Activated CD4-positive, alpha-beta T cell treated with anti-CD3 and anti-CD28 coated beads, Interleukin-2, amount 10 ng/mL, durations not matched to agents 7 days and 5 days (primary cell): ENCODE measurements around the gene OSBPL3. TPM values are rescaled to one million over a fixed set of nuclear protein-coding genes. Genes with fewer than 3 reads are reported as not detected.
A peak's percentile ranks its signal among the peaks of the same experiment; 100 is the strongest.
"Not testable (repeated sequence)": the region's sequence is repeated elsewhere in the genome, so short reads cannot be mapped to it uniquely, and the experiment has no call there.

Source experiments
- CTCF ChIA-PET: fragments of 350-600 bp; sonication (Branson Sonifier 250); formaldehyde crosslinking; loops from one replicate; lab custom pipeline; 2021; ENCODE audit warnings: antibody characterized with exemption; lab: Charles Lee
- POLR2A ChIA-PET: fragments of 350-600 bp; sonication (Branson Sonifier 250); formaldehyde crosslinking; loops from one replicate; lab custom pipeline; 2021; ENCODE audit warnings: antibody characterized with exemption; lab: Charles Lee
- DNase-seq: peaks from one replicate; pipeline ENCODE4 v3.0.0-alpha.2; 2020
- H3K27ac Mint-ChIP-seq: one replicate; pipeline ENCODE4 v1.8.0; 2021; ENCODE audit warnings: mild to moderate bottlenecking, moderate library complexity, mixed read lengths
- H3K27me3 Mint-ChIP-seq: one replicate; pipeline ENCODE4 v1.8.0; 2021; ENCODE audit warnings: mixed read lengths
- H3K36me3 Mint-ChIP-seq: one replicate; pipeline ENCODE4 v1.8.0; 2021; ENCODE audit warnings: low read depth, mixed read lengths
- H3K4me1 Mint-ChIP-seq: one replicate; pipeline ENCODE4 v1.8.0; 2021; ENCODE audit warnings: mixed read lengths
- H3K4me3 Mint-ChIP-seq: one replicate; pipeline ENCODE4 v1.8.0; 2021; ENCODE audit warnings: mild to moderate bottlenecking, moderate library complexity, mixed read lengths
- H3K9me3 Mint-ChIP-seq: one replicate; pipeline ENCODE4 v1.8.0; 2021; ENCODE audit warnings: mixed read lengths
- total RNA-seq, 2 experiments: library from RNA; stranded (reverse); gene quantifications; one replicate each; pipeline ENCODE4 v1.2.3, GENCODE V29; 2021

OSBPL3 gene
- total RNA-seq, 2 experiments from 2014 or later, result 77.5 to 77.9 TPM

- H3K27me3 Mint-ChIP-seq, result no peaks in the 10 kb centered on the region
- peak; percentile 53 for DNase-seq
- no peak overlapping the region for H3K4me3 Mint-ChIP-seq
- ChIA-PET CTCF (interaction anchor here (0.6 to 3.0 kb wide), 30 partner anchors 8 to 1322 kb away, joined by 3 to 28 read pairs (median 4); partner anchors contain the start of gene OSBPL3), POLR2A (interaction anchor here (0.6 kb wide), 1 partner anchor 205 kb away, joined by 13 read pairs; no protein-coding TSS in a partner anchor)
- no peaks in the 10 kb centered on the region for H3K9me3 Mint-ChIP-seq
- H3K4me1 Mint-ChIP-seq, result no peaks in the 10 kb centered on the region
- H3K27ac Mint-ChIP-seq, result no peak overlapping the region
- H3K36me3 Mint-ChIP-seq, result peaks cover 58% of the 10 kb centered on the region
Observed at GRCh38 chr7:24812305-24812945, 167.6 kb downstream of the OSBPL3 start.

- no peak for DNase-seq
- Mint-ChIP-seq H3K4me3 (no peak overlapping the region), H3K36me3 (peaks cover 47% of the 10 kb centered on the region), H3K4me1 (no peaks in the 10 kb centered on the region), H3K9me3 (no peaks in the 10 kb centered on the region), H3K27ac (no peak overlapping the region), H3K27me3 (no peaks in the 10 kb centered on the region)
- CTCF ChIA-PET, result interaction anchor here (1.5 kb wide), 1 partner anchor 19 kb away, joined by 3 read pairs; no protein-coding TSS in a partner anchor
- POLR2A ChIA-PET, result no interaction called here
Observed at GRCh38 chr7:24808518-24808917, 171.5 kb downstream of the OSBPL3 start.

GRCh38 chr7:24802300-24802699, 177.7 kb downstream of the OSBPL3 start:
- Mint-ChIP-seq H3K27ac (no peak overlapping the region), H3K9me3 (peaks cover 9% of the 10 kb centered on the region), H3K36me3 (peaks cover 54% of the 10 kb centered on the region), H3K4me1 (peaks cover 18% of the 10 kb centered on the region), H3K27me3 (no peaks in the 10 kb centered on the region), H3K4me3 (no peak overlapping the region)
- CTCF ChIA-PET, result interaction anchor here (1.5 kb wide), 2 partner anchors 10 to 18 kb away, joined by 4 to 6 read pairs; no protein-coding TSS in a partner anchor
- DNase-seq, result no peak
- POLR2A ChIA-PET, result no interaction called here

GRCh38 chr7:24801883-24802282, 178.1 kb downstream of the OSBPL3 start:
- Mint-ChIP-seq H3K9me3 (peaks cover 9% of the 10 kb centered on the region), H3K27ac (no peak overlapping the region), H3K36me3 (peaks cover 56% of the 10 kb centered on the region), H3K27me3 (no peaks in the 10 kb centered on the region), H3K4me1 (peaks cover 18% of the 10 kb centered on the region), H3K4me3 (no peak overlapping the region)
- DNase-seq, result no peak
- ChIA-PET CTCF (interaction anchor here (1.1 to 1.5 kb wide), 3 partner anchors 10 to 178 kb away, joined by 4 to 6 read pairs (median 4); partner anchors contain the start of gene OSBPL3), POLR2A (no interaction called here)

- Mint-ChIP-seq H3K4me1 (peaks cover 19% of the 10 kb centered on the region), H3K27ac (peak overlapping the region; percentile 55), H3K4me3 (no peak overlapping the region), H3K9me3 (peaks cover 9% of the 10 kb centered on the region), H3K36me3 (peaks cover 56% of the 10 kb centered on the region), H3K27me3 (no peaks in the 10 kb centered on the region)
- no peak for DNase-seq
- ChIA-PET POLR2A (no interaction called here), CTCF (interaction anchor here (0.6 to 1.5 kb wide), 8 partner anchors 20 to 1262 kb away, joined by 3 to 4 read pairs (median 4); partner anchors contain the start of gene OSBPL3)
Observed at GRCh38 chr7:24800667-24801066, 179.3 kb downstream of the OSBPL3 start.

GRCh38 chr7:24800073-24800472, 179.9 kb downstream of the OSBPL3 start:
- Mint-ChIP-seq H3K36me3 (peaks cover 58% of the 10 kb centered on the region), H3K4me1 (peaks cover 20% of the 10 kb centered on the region), H3K4me3 (no peak overlapping the region), H3K27ac (no peak overlapping the region), H3K9me3 (peaks cover 9% of the 10 kb centered on the region), H3K27me3 (no peaks in the 10 kb centered on the region)
- no peak for DNase-seq
- POLR2A ChIA-PET, result no interaction called here
- CTCF ChIA-PET, result interaction anchor here (0.6 to 1.5 kb wide), 7 partner anchors 12 to 454 kb away, joined by 3 to 4 read pairs (median 3); no protein-coding TSS in a partner anchor

- peaks cover 62% of the 10 kb centered on the region for H3K36me3 Mint-ChIP-seq
- H3K27ac Mint-ChIP-seq, result no peak overlapping the region
- H3K4me1 Mint-ChIP-seq, result peaks cover 25% of the 10 kb centered on the region
- H3K4me3 Mint-ChIP-seq, result no peak overlapping the region
- no peak for DNase-seq
- CTCF ChIA-PET, result interaction anchor here (1.2 to 1.5 kb wide), 2 partner anchors 12 to 22 kb away, joined by 3 to 4 read pairs; no protein-coding TSS in a partner anchor
- peaks cover 9% of the 10 kb centered on the region for H3K9me3 Mint-ChIP-seq
- H3K27me3 Mint-ChIP-seq, result no peaks in the 10 kb centered on the region
- POLR2A ChIA-PET, result no interaction called here
Observed at GRCh38 chr7:24799506-24799905, 180.5 kb downstream of the OSBPL3 start.

- ChIA-PET POLR2A (no interaction called here), CTCF (no interaction called here)
- peaks cover 56% of the 10 kb centered on the region for H3K36me3 Mint-ChIP-seq
- H3K9me3 Mint-ChIP-seq, result peaks cover 9% of the 10 kb centered on the region
- DNase-seq, result no peak
- peaks cover 34% of the 10 kb centered on the region for H3K4me1 Mint-ChIP-seq
- H3K27me3 Mint-ChIP-seq, result no peaks in the 10 kb centered on the region
- H3K27ac Mint-ChIP-seq, result no peak overlapping the region
- no peak overlapping the region for H3K4me3 Mint-ChIP-seq
Observed at GRCh38 chr7:24798261-24798660, 181.7 kb downstream of the OSBPL3 start.

GRCh38 chr7:24797270-24797669, 182.7 kb downstream of the OSBPL3 start:
- Mint-ChIP-seq H3K27ac (no peak overlapping the region), H3K9me3 (peaks cover 8% of the 10 kb centered on the region), H3K27me3 (no peaks in the 10 kb centered on the region), H3K36me3 (peaks cover 52% of the 10 kb centered on the region), H3K4me1 (peaks cover 32% of the 10 kb centered on the region), H3K4me3 (no peak overlapping the region)
- POLR2A ChIA-PET, result no interaction called here
- no peak for DNase-seq
- CTCF ChIA-PET, result no interaction called here

GRCh38 chr7:24795407-24795767, 184.6 kb downstream of the OSBPL3 start:
- ChIA-PET POLR2A (no interaction called here), CTCF (no interaction called here)
- Mint-ChIP-seq H3K9me3 (no peaks in the 10 kb centered on the region), H3K4me1 (peaks cover 20% of the 10 kb centered on the region), H3K36me3 (peaks cover 38% of the 10 kb centered on the region), H3K27me3 (no peaks in the 10 kb centered on the region), H3K4me3 (no peak overlapping the region), H3K27ac (no peak overlapping the region)
- DNase-seq, result no peak

- peak overlapping the region; percentile 27 for H3K27ac Mint-ChIP-seq
- POLR2A ChIA-PET, result interaction anchor here (0.6 kb wide), 1 partner anchor 567 kb away, joined by 3 read pairs; no protein-coding TSS in a partner anchor
- not testable (repeated sequence) for H3K9me3 Mint-ChIP-seq, DNase-seq, H3K27me3 Mint-ChIP-seq, H3K4me3 Mint-ChIP-seq
- H3K4me1 Mint-ChIP-seq, result peaks cover 17% of the 10 kb centered on the region
- H3K36me3 Mint-ChIP-seq, result peaks cover 34% of the 10 kb centered on the region
- CTCF ChIA-PET, result interaction anchor here (0.6 kb wide), 1 partner anchor 147 kb away, joined by 6 read pairs; no protein-coding TSS in a partner anchor
Observed at GRCh38 chr7:24794751-24795406, 185.1 kb downstream of the OSBPL3 start.

- CTCF ChIA-PET, result no interaction called here
- Mint-ChIP-seq H3K9me3 (peaks cover 10% of the 10 kb centered on the region), H3K27ac (peak overlapping the region; percentile 38), H3K4me3 (no peak overlapping the region), H3K27me3 (no peaks in the 10 kb centered on the region), H3K4me1 (peaks cover 16% of the 10 kb centered on the region), H3K36me3 (peaks cover 34% of the 10 kb centered on the region)
- DNase-seq, result no peak
- POLR2A ChIA-PET, result interaction anchor here (0.6 kb wide), 1 partner anchor 566 kb away, joined by 3 read pairs; no protein-coding TSS in a partner anchor
Observed at GRCh38 chr7:24793982-24794648, 185.9 kb downstream of the OSBPL3 start.
